ENCODE results near the gene FIG4.

DNA sequence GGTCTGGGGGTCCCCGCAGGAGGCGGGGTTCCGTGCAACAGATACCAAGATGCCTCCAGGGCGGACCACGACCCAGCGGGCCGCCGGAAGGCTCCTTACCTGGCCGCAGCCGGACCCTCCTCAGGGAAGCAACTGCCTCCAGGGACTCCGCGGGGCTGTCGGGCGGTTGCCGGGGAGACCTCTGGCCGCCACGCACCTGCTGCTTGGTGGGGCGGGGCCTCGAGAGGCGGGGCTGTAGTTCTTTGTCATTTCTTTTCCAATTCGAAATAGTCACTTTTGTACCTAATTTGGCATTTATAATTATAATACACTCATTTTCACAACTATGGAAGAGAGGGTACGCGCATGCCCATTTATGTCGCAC, 741 bp upstream of the FIG4 start:
- no peak for TF ChIP-seq POLR2A (IDR thresholded peaks at IDR 0.05; ENCODE audit: low read length)
- no peak for TF ChIP-seq RAD21 (conservative IDR thresholded peaks at IDR 0.05 in 1 of 2, IDR thresholded peaks at IDR 0.05 in 1 of 2)

All from A549 (cell line).